Endothelial cell of umbilical vein (primary cell): ENCODE data around the gene PRPF40B. TPM values are rescaled to one million over a fixed set of nuclear protein-coding genes. Genes with fewer than 3 reads are reported as not detected.
"Not testable (repeated sequence)": the region's sequence is repeated elsewhere in the genome, so short reads cannot be mapped to it uniquely, and the experiment has no call there.

ENCODE experiments used
- BruUV-seq: library from RNA; stranded (reverse); fragments of 400-500 nt; replicated peaks from 2 replicates; lab custom pipeline; 2021; lab: Mats Ljungman, UMichigan
- CTCF ChIA-PET: fragments of 300-600, 350-600 bp; sonication (Branson Sonifier 250); formaldehyde crosslinking; loops from one replicate; lab custom pipeline; 2021; ENCODE audit warnings: antibody characterized with exemption, inconsistent platforms; lab: Charles Lee
- POLR2A ChIA-PET: fragments of 300-600, 350-600 bp; sonication (Branson Sonifier 250); formaldehyde crosslinking; loops from one replicate; lab custom pipeline; 2021; ENCODE audit warnings: antibody characterized with exemption, inconsistent platforms; lab: Charles Lee
- DNase-seq: peaks from one replicate; pipeline ENCODE4 v3.0.0-alpha.2; 2011; ENCODE audit warnings: low read depth, low spot score
- FAIRE-seq: peaks from 2 replicates; lab custom pipeline; 2011; peaks lifted over from hg19 to GRCh38; lab: Jason Lieb, UNC
- H2AFZ ChIP-seq: 2 replicates; pipeline ENCODE4 v1.6.0; 2012; ENCODE audit warnings: low read depth, low read length, control low read depth, inconsistent platforms
- H3K27ac ChIP-seq: 2 replicates; pipeline ENCODE4 v1.5.1; 2011; ENCODE audit warnings: low read depth, mild to moderate bottlenecking, control low read depth, low read length, moderate library complexity; ENCODE audit not compliant: insufficient read depth
- H3K27me3 ChIP-seq, 2 experiments: 2 replicates each; pipeline versions ENCODE4 v1.6.0 to v1.6.1; 2011; ENCODE audit warnings: low read length in 2 of 2, mixed read lengths in 1 of 2; ENCODE audit not compliant: control insufficient read depth in 2 of 2, insufficient read depth in 2 of 2
- H3K36me3 ChIP-seq, 2 experiments: 2 replicates in 1 of 2; 3 replicates in 1 of 2; pipeline ENCODE4 v1.5.1; 2011; ENCODE audit warnings: low read length in 2 of 2, mild to moderate bottlenecking in 1 of 2, moderate library complexity in 1 of 2; ENCODE audit not compliant: control insufficient read depth in 2 of 2, insufficient read depth in 2 of 2; ENCODE audit errors: extremely low read depth in 1 of 2
- H3K4me1 ChIP-seq: 3 replicates; pipeline ENCODE4 v1.5.1; 2011; ENCODE audit warnings: mild to moderate bottlenecking, low read length; ENCODE audit not compliant: control insufficient read depth, insufficient read depth; ENCODE audit errors: extremely low read depth
- H3K4me2 ChIP-seq: 2 replicates; pipeline ENCODE4 v1.6.1; 2011; ENCODE audit warnings: low read length, control low read depth, mixed read lengths; ENCODE audit not compliant: insufficient read depth
- H3K4me3 ChIP-seq, 3 experiments: fragments of 200-600 bp in 1 of 3; sonication (generic), shearing (Covaris generic) in 1 of 3; replicated peaks in 1 of 3; 2 replicates each; pipeline ENCODE4 v1.5.1; 2011 to 2016; ENCODE audit warnings: control low read depth in 3 of 3, low read length in 3 of 3, mild to moderate bottlenecking in 2 of 3, inconsistent platforms in 1 of 3, low read depth in 1 of 3, moderate library complexity in 1 of 3; ENCODE audit not compliant: insufficient read depth in 1 of 3
- H3K79me2 ChIP-seq: 2 replicates; pipeline ENCODE4 v1.6.0; 2012; ENCODE audit warnings: low read length, inconsistent platforms; ENCODE audit not compliant: control insufficient read depth, insufficient read depth
- H3K9ac ChIP-seq: replicated peaks from 2 replicates; pipeline ENCODE3; 2011; ENCODE audit warnings: low read length, control low read depth; ENCODE audit not compliant: insufficient read depth; ENCODE audit errors: extremely low read depth
- H3K9me1 ChIP-seq: replicated peaks from 3 replicates; pipeline ENCODE4 v1.6.0; 2011; ENCODE audit warnings: mild to moderate bottlenecking, low read length; ENCODE audit not compliant: control insufficient read depth, insufficient read depth; ENCODE audit errors: extremely low read depth
- H3K9me3 ChIP-seq: replicated peaks from 2 replicates; pipeline ENCODE4 v1.5.1; 2012; ENCODE audit warnings: low read length, inconsistent platforms; ENCODE audit not compliant: control insufficient read depth, insufficient read depth
- H4K20me1 ChIP-seq: replicated peaks from 2 replicates; pipeline ENCODE3; 2011; ENCODE audit warnings: mild to moderate bottlenecking, low read length; ENCODE audit not compliant: control insufficient read depth, insufficient read depth; ENCODE audit errors: extremely low read depth
- CTCF ChIP-seq, 2 donors: IDR thresholded peaks; 1 replicate in 1 of 2; 2 replicates in 1 of 2; pipeline ENCODE4 v1.5.1; 2011; ENCODE audit warnings: low read length in 2 of 2, mild to moderate bottlenecking in 2 of 2, moderate library complexity in 2 of 2, control low read depth in 1 of 2, inconsistent platforms in 1 of 2, low read depth in 1 of 2; ENCODE audit not compliant: insufficient read depth in 1 of 2; ENCODE audit errors: extremely low read depth in 1 of 2
- EZH2 ChIP-seq: IDR thresholded peaks from 2 replicates; pipeline ENCODE4 v1.6.1; 2012; ENCODE audit warnings: borderline replicate concordance, low read depth, mild to moderate bottlenecking, moderate library complexity, low read length, inconsistent platforms; ENCODE audit not compliant: severe bottlenecking
- FOS ChIP-seq: IDR thresholded peaks from 2 replicates; pipeline ENCODE4 v1.6.1; 2011; ENCODE audit warnings: mild to moderate bottlenecking, low read length, moderate library complexity, borderline replicate concordance; ENCODE audit not compliant: insufficient read depth
- GATA2 ChIP-seq: IDR thresholded peaks from 2 replicates; pipeline ENCODE4 v1.7.0; 2011; ENCODE audit warnings: low read depth, mild to moderate bottlenecking, moderate library complexity, mixed read lengths, low read length; ENCODE audit not compliant: insufficient read length, insufficient read depth
- JUN ChIP-seq: IDR thresholded peaks from 2 replicates; pipeline ENCODE4 v1.6.1; 2011; ENCODE audit warnings: borderline replicate concordance, low read depth; ENCODE audit not compliant: insufficient read length, insufficient read depth
- MAX ChIP-seq: IDR thresholded peaks from 2 replicates; pipeline ENCODE4 v1.6.1; 2011; ENCODE audit not compliant: insufficient read depth, insufficient read length
- MYC ChIP-seq: IDR thresholded peaks from one replicate; pipeline ENCODE4 v1.6.1; 2011; ENCODE audit warnings: mild to moderate bottlenecking, low read depth, low read length
- POLR2A ChIP-seq: IDR thresholded peaks from 2 replicates; pipeline ENCODE4 v1.6.1; 2012; ENCODE audit warnings: low read depth, mild to moderate bottlenecking, control low read depth, low read length
- POLR2AphosphoS5 ChIP-seq: IDR thresholded peaks from 2 replicates; pipeline ENCODE4 v1.6.1; 2012; ENCODE audit warnings: low read depth, mild to moderate bottlenecking, control low read depth, low read length, moderate library complexity; ENCODE audit not compliant: insufficient read depth
- dilution Hi-C: fragments of 300-500 bp; cut with MboI; formaldehyde crosslinking; loops from one replicate; pipeline ENCODE4 v1.15.0; 2019; ENCODE audit warnings: low sequenced_read_pairs; ENCODE audit not compliant: extremely low pct_ligation_motif_present
- intact Hi-C: fragments of 100-400 bp; cut with micrococcal nuclease; formaldehyde crosslinking; loops from one replicate; pipeline ENCODE4 v1.10.0; 2022
- polyA plus RNA-seq, 4 experiments: library from polyadenylated mRNA; depleted of rRNA in 3 of 4; stranded (reverse) in 3 of 4; unstranded in 1 of 4; fragments of >200 nt; gene quantifications; 2 replicates each; pipeline versions ENCODE4 v1.2.1 to v1.2.3, GENCODE V29; 2011 to 2012; ENCODE audit warnings: missing spikeins in 1 of 4
- total RNA-seq: library from RNA; stranded (reverse); gene quantifications from 2 replicates; pipeline ENCODE4 v1.2.3, GENCODE V29; 2021

The PRPF40B gene
- total and polyA plus RNA-seq, 2 donors (not counting 3 experiments of a cell fraction or from before 2014, with no cell fraction given), result 5.4 to 9.9 TPM

GRCh38 chr12:49604856-49605255 lies 18.5 kb upstream of the PRPF40B start:
- Histone ChIP-seq H3K9me1 (no peaks in the 10 kb centered on the region), H3K4me1 (no peaks in the 10 kb centered on the region), H3K27me3 (no peaks in the 10 kb centered on the region), H3K9ac (no peak overlapping the region), H3K4me2 (no peak overlapping the region), H3K27ac (no peak overlapping the region), H2AFZ (no peak overlapping the region), H3K79me2 (no peaks in the 10 kb centered on the region), H3K36me3 (no peaks in the 10 kb centered on the region), H3K9me3 (no peaks in the 10 kb centered on the region), H4K20me1 (no peaks in the 10 kb centered on the region), H3K4me3 (no peak overlapping the region)
- no TSS peak for BruUV-seq
- dilution Hi-C loops, result no loop called here
- TF ChIP-seq MYC, result no peak
- no peak for TF ChIP-seq EZH2
- no peak for TF ChIP-seq POLR2AphosphoS5
- no peak for TF ChIP-seq GATA2
- TF ChIP-seq POLR2A, result no peak
- TF ChIP-seq MAX, result no peak
- TF ChIP-seq FOS, result no peak
- TF ChIP-seq CTCF (IDR thresholded peaks at IDR 0.05; ENCODE audit: extremely low read depth in 1 of 2, insufficient read depth in 1 of 2, low read depth in 1 of 2, low read length in 2 of 2), result no peak
- TF ChIP-seq JUN, result no peak
- intact Hi-C loops, result no loop called here
- CTCF ChIA-PET, result interaction anchor here (1.0 to 1.6 kb wide), 4 partner anchors 25 to 274 kb away, joined by 3 to 5 read pairs (median 4); no protein-coding TSS in a partner anchor
- FAIRE-seq (no peak), DNase-seq (no peak)
- POLR2A ChIA-PET, result no interaction called here

GRCh38 chr12:49605539-49605938 lies 17.8 kb upstream of the PRPF40B start, which contains the start of gene FAM186B:
Gene FAM186B (minus strand): TSS chr12:49605639. CDS start chr12:49605477, 162 bp downstream.
- intact Hi-C loops, H3K27me3 ChIP-seq, H3K9ac ChIP-seq, H4K20me1 ChIP-seq, H3K4me3 ChIP-seq, H3K36me3 ChIP-seq, H3K9me3 ChIP-seq, H2AFZ ChIP-seq, POLR2A ChIA-PET, H3K9me1 ChIP-seq, H3K79me2 ChIP-seq, dilution Hi-C loops, FAIRE-seq, H3K4me2 ChIP-seq, H3K27ac ChIP-seq, H3K4me1 ChIP-seq, DNase-seq, BruUV-seq: not testable (repeated sequence)
- CTCF ChIA-PET, result interaction anchor here (1.2 to 1.6 kb wide), 2 partner anchors 25 to 274 kb away, joined by 3 to 5 read pairs; no protein-coding TSS in a partner anchor
